HUDEP-2 (cell line): ENCODE data around the gene SEMG2.
A peak's percentile ranks its signal among the peaks of the same experiment; 100 is the strongest.

ENCODE experiments used
- DNase-seq, 76 experiments: peaks; one replicate each; lab custom pipeline; 2025; ENCODE audit not compliant: unreplicated experiment in 76 of 76; lab: John Stamatoyannopoulos, UW

The SEMG2 gene

DNA sequence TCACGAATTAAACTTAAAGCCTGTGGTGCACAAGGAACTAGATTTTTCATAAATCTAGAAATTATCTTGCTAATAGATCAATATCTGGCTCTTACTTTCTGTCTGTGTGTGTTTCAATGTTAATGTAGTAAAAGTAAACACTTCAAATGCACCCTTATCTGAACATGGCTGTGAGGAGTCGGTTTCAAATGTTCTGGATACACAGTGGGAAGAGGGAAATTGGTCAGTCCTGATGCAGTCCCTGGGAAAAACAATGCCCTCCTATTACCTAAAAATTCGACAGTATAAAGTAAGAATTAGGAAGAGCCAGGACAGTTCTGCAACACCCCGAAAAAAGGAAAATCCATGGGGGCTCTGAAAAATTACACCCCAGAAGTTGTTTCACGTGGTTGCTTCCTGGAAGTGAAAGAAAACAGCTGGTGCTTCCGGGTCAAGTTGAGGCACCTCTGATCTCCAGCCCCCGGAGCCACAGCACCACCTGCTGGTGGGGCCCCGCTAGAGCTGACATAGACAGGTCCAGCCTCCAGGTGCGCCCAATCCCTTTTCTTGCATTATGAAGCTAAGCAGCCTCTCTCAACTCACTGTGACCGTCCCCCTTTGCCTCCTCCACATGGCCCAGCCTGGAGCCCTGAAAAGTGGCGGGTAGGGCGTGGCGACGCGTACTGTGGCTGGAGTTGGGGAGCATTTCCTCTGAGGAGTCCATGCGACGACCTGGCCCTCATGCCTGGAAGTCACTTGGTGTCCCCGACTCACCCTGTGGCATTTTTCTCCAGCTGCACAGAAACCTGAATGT, 8.3 kb downstream of the SEMG2 start:
- DNase-seq = peak in 57 of 76 experiments; percentile 1 to 57 (median 38)

DNA sequence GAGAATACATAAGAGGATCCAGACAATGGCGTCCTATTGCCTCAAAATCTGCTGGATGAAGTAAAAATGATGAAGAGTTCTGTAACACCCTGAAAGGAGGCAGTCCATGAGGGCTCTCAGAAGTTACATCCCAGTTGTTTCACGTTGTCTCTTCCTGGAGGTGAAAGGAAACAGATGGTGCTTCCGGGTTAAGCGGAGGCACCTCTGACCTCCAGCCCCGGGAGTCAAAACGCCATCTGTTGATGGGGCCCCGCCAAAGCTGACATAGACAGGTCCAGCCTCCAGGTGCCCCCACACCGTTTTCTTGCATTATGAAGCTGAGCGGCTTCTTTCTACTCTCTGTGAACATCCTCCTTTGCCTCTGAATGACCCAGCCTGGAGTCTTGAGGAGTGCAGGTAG, 9.5 kb downstream of the SEMG2 start:
- DNase-seq = no peak

DNA sequence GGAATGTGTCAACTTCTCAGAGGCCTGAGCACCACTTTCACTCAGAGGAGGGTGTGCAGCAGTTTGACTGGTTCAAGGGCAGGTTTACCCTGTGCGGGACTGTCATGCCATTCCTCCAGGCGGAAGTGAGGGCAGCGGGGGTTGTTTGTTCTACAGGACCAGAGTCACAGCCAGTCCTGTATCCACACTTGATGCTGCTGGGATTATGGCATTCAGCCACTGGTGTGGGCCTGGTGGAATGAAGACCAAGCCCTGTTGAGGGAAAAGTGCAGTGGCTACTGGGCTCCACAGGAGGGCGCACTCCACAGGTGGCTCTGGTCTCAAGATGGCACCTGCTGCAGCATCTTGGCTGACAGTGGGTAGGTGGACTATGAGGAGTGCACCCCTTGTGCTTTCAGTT, 14.8 kb downstream of the SEMG2 start:
- peak in 9 of 76 experiments; percentile 2 to 16 (median 4) for DNase-seq

DNA sequence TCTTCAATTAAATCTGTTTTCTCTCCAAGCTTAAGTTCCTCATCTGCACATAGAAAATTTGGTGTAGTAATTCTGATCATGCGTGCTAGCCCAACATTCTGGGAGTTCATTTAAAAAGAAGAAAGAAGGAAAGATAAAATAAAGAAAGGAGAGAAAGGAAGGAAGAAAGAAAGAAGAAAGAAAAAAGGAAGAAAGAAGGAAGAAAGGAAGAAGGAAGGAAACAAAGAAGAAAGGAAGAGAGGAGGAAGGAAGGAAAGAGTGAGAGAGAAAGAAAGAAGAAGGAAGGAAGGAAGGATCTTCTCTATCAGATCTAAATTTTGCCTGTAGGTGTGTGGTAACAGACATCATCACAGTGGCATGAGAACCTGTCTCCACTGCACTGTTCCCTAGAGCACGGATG, 17.0 kb downstream of the SEMG2 start:
- no peak for DNase-seq

DNA sequence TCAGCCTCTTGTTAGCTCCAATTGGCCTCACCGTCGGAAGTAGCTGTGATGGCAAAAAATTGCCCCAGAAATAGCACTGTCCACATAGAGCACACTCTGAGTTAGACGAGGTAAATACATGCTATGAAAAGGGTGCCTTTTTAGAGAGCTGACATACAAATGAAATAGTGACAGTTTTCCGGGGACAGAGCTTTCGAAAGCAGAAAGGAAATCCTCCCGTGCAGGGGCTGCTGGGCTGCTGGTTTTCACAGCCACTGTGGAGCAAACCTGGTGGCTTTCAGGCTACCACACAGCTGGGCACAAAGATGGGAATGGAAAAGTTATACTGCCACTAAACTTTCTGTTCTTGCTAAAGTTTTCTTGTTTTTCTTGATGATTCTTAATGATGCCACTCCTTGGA, 24.9 kb downstream of the SEMG2 start:
- no peak for DNase-seq

DNA sequence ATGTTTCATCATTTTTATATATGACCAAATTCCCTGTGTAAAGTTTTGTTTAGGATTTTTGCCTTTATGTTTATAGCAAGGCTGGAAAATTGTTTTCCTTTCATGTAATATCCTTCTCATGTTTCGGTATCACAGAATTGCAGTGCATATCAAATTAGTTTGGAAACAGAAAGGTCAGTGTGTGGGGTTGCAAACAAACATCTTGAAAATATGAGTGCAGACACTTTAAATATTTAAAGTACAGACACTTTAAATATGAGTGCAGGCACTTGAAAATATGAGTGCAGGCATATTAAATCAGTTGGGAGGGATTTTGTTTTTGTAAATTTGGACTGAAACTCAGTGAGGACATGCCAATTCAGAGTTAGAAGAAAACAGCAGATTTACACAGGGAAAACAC, 26.7 kb downstream of the SEMG2 start:
- no peak for DNase-seq

DNA sequence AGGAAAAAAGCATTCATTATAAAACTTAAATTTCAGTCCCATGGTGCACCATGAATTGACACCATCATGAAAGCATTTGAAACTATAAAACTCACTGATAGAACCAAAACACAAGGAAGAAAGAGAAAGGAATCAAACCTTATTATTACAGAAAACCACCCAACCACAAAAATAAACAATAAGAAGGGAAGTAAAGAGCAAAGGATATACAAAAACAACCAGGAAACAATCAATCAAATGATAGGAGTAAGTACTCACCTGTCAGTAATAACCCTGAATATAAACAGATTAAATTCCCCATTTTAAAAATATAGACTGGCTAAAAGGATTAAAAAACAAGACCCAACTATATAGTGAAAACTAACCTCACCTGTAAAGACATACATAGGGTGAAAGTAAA, 27.4 kb downstream of the SEMG2 start:
- no peak for DNase-seq

DNA sequence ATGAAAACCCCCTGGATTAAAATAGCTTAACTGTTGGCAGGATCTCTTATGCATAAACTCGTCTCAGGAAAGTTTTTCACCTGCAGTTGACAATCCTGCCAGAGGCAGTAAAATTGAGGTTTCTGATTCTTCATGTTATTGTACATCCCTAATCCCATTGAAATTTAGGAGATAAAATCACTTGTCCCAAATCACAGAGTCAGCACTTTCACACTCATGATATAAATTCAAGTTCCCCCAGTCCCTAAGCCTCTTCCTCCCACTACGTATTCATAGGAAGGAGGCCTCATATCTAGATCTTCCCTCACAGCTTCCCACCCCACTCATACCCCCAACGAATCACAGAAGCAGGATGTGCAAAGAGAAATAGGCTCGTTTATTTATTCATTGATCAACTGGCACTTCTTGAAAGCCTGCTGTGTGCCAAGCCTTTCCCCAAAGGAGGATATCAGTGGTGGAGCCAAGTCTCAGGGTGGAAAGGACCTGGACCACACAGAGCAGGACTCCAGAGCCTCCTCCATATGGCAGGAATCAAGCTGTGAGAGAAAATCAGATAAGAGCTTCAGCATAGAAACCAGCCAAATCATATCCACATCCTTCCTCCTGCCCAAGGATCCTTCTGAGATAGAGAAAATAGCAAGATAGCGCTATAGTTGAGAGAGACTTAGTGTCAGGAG, 30.8 kb downstream of the SEMG2 start:
- no peak for DNase-seq

DNA sequence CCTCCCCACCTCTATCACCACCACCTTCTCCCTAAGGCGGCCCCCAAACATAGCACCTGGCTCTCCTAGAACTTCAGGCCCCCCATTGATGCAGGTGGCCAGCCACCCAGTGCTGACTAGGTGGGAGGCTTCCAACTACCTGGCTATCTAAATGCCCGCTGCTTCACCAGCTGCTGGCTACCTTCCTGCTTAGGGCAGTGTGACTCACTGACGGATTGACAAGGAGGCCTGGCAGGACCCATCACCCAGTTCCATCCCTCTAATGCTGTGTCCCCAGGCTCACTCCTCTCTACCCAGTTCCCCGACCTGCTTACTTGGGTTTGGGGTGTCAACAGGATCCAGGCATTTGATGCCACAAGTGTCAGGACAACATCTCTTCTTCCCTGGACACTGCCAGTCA, 32.1 kb downstream of the SEMG2 start:
- DNase-seq = no peak

DNA sequence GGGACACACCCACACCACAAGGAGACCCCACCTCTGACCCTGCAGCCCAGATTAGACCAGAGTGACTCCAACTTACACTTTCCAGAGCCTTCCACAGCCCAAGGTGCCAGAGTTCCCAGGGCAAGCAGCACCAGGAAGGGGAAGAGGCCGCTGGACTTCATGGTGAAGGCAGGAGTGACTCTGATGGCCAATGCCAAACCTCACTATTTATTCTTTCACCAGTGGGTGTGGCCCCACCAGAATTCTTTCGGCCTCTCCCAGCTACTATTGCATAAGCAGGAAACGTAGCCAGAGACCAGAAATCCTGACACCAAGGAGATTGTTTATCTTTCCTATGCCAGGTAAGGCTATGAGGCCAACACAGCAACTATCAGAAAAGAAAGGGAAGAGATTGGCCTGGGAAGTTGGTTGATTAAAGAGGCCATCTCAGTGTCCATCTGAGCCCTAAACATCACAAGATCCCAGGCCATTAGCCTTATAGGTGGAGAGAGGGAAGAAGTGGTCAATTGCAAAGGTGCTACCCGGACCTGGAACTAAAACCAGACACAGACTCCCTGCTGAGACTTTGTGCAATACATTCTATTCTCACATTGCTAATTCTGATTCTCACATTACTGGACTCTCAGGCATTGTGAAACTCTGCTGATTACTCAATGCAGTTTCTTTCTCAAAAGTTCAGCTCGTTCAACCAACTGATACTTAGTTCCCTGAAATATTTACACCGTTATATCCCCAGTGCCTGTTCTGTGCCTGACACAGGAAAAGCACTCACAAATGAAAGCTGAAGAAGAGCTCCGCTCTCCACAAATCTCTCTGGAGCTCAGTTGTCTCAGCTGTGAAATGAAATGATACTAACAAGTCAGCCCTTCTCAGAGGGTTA, 33.5 kb downstream of the SEMG2 start, which contains the start of gene SLPI:
TSS of gene SLPI (minus strand) at position 182 of the 880 bp plus-strand sequence. CDS start at position 161, 21 bp downstream.
- DNase-seq = no peak

DNA sequence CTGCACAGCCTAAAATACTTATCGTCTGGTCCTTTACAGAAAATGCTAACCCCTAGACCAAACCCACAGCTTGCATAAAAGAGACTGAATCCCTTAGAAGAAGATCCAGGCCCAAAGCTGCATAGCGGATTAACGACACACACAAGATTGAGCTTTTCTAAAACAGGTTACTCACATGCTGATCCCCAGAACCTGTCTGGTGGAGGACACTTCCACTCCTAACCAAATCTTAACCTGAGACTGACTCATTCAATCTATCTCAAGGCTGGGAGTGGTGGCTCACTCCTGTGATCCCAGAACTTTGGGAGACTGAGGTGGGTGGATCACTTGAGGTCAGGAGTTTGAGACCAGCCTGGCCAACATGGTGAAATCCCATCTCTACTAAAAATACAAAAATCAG, 36.0 kb downstream of the SEMG2 start:
- no peak for DNase-seq

DNA sequence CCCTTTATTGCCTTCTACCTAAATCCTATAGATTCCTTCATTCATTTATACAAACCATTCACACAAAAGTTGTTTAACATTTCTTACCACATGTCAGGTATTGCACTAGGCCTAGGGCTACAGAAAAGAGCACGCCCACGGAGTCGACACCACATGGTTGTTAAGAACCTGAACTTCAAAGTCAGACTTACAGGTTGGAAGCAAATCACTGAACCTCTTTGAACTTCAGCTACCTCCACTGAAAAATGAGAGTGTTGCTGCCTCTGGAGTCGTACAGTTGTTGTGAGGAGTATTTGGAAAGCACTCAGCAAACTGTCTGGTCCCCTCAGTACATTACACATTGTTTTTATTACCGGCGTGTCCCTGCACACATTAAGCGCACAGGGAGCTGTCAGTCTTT, 36.5 kb downstream of the SEMG2 start:
- no peak for DNase-seq

DNA sequence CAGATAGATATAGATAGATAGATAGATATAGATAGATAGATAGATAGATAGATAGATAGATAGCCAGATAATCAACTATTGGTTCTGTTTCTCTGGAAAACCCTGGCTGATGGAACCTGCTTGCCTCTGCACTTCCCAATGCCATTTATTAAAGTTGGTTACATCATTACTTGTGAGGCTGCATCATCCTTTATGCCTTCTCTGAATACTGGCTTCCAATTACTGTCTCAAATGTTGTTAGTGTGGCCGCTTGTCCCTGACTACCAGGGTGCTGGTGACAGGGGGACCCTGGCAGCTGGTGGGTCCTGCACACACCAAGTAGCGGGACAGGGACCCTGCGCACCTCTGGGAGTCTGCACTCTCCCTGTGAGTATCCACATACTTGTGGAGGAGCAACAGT, 37.1 kb downstream of the SEMG2 start:
- DNase-seq = no peak

DNA sequence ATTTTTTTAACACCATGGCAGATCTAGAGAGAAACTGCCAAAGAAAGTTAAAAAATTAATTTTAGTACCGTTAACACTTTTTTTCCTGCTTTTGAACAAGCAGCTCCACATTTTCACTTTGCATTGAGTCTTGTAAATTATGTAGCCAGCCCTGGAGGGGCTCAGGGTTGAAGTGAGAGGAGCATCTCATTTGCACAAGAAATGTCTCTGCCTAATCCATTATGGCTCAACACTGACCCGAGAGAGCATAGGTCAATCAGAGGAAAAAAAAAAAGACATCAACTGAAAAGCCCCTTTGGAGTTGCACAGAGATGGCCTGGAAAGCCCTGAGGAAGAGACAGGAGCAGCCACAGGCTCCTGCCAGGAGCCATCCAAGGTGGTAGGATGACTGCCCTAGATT, 37.5 kb downstream of the SEMG2 start:
- no peak for DNase-seq

DNA sequence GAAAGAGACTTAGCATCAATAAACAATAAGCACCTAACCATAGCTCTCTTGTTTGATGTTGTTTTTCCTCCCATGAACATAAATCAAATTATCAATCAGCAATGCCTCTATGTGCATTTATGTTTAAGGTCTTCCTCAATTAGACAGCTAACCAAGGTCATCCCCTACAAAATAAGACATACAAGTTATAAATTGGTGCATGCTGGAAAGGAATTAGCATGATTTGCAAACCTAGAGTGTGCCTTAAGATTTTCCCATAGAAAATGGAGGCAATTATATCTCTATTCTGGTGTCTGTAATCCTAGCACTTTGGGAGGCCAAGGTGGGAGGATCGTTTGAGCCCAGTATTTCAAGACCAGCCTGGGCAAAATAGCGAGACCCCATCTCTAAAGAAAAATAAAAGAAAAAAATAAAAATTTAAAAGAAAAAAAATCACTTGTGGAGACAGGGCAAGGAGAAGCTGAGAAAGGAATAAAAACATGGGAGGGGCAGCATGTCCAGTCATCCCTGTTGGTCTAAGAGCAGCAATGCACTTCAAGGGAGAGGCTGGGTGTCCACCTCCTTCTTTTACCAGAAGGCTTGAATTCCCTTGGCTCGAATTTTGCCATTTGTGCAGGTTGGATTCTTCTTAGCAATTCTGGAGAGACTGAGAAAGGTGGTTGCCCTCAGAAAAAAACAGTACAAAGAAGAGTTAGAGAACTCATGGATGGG, 42.5 kb downstream of the SEMG2 start:
- no peak for DNase-seq

DNA sequence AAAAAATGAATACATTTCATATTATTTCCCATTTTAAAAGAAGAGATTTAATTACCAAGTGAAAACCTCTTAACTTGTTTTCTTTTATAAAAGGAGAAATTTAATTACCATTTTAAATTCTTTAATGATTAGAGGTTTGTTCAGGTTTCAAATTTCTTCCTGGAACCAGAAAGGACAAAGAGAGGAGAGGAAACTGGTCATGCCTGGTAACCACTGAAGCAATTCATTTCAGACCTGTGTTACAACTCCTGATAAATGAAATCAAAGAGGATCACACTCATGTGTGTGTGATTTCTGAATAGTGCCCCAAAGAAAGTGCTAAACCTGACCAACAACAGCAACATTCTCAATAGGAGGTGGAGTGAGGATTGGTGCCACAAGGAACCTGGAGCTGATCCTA, 45.8 kb downstream of the SEMG2 start:
- no peak for DNase-seq

DNA sequence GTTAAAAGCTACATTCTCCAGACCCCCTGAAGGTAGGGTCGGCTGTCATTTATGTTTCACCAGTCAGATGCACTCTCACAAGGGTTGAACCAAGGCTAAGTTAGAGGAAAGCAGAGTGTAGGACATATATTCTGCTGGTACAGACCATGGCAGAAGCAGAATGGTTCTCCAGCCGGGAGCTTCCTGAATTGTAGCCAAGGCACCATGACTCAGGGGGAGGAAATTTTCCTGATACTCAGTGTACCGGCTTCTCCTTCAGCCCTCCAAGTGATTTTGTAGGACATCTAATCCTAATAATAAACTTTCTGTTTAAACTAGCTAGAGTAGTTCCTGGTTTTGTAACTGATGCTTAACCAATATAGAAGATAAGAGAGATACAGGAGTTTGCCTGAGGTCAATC, 47.4 kb downstream of the SEMG2 start:
- no peak for DNase-seq

DNA sequence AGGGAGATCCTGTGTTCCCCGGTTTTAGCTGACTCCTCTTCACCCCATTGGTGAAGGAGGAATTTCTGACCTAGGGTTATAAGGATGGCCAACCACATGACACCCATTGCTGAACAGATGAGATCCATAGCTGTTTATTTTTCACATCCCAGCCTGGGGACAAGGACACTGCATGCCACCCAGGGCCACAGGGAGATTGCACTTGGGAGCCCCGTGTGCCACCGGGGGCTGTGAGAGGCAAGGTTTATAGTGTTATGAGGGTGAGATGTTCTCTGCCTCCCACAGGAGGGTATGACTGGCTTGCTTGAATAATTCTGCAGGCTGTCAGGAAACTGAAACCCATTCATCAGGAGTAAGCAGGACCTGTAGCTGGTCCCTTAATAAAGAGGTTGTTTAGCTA, 47.9 kb downstream of the SEMG2 start:
- no peak for DNase-seq

DNA sequence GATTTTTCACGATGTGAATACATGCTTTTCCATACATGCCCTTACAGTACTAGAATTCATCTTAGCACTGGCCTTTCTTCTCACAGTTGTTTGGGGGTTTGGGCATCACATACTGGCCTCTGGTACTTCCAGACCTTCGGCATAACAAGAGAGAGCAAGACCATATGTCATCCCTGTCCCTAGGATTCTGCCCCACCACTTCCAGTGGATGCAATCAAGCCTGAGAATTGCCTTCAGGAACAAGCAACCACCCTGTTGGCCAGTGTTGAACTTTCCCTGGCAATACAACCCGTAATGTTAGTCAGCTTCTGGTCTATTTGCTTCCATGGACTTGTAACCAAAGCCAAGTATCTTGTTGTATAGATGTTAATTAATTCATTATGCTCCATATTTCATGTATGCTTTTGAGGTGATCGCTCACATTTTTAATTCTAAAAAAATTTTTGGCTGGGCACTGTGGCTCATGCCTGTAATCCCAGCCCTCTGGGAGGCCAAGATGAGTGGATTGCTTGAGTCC, 48.6 kb downstream of the SEMG2 start:
- DNase-seq = no peak
